ENCODE data around the gene MUC5B.

MUC5B gene

GRCh38 chr11:1192741-1193325, 30.0 kb upstream of the MUC5B start:
- H3K27ac ChIP-seq = no peak overlapping the region
- no peaks in the 10 kb centered on the region for H3K36me3 ChIP-seq
- no peak for TF ChIP-seq Cebpa-rat (IDR thresholded peaks at IDR 0.05)
- H3K4me3 ChIP-seq = no peak overlapping the region
- no peaks in the 10 kb centered on the region for H3K4me1 ChIP-seq
- H3K9ac ChIP-seq = no peak overlapping the region
- H4K20me1 ChIP-seq = no peaks in the 10 kb centered on the region
- H3K27me3 ChIP-seq = no peaks in the 10 kb centered on the region
- no peak overlapping the region for H3K4me2 ChIP-seq
- H3K9me3 ChIP-seq = peaks cover 54% of the 10 kb centered on the region

- no peak overlapping the region for H3K4me3 ChIP-seq
- TF ChIP-seq Cebpa-rat (IDR thresholded peaks at IDR 0.05) = no peak
- peaks cover 48% of the 10 kb centered on the region for H3K9me3 ChIP-seq
- no peaks in the 10 kb centered on the region for H3K4me1 ChIP-seq
- H3K27me3 ChIP-seq = 0 out of 2 replicates have a peak, but pooled peaks cover 4% of the 10 kb centered on the region
- no peak overlapping the region for H3K4me2 ChIP-seq
- H3K36me3 ChIP-seq = no peaks in the 10 kb centered on the region
- no peak overlapping the region for H3K27ac ChIP-seq
- H4K20me1 ChIP-seq = no peaks in the 10 kb centered on the region
- H3K9ac ChIP-seq = no peak overlapping the region
Measured at GRCh38 chr11:1193326-1194230, 29.3 kb upstream of the MUC5B start.

DNA sequence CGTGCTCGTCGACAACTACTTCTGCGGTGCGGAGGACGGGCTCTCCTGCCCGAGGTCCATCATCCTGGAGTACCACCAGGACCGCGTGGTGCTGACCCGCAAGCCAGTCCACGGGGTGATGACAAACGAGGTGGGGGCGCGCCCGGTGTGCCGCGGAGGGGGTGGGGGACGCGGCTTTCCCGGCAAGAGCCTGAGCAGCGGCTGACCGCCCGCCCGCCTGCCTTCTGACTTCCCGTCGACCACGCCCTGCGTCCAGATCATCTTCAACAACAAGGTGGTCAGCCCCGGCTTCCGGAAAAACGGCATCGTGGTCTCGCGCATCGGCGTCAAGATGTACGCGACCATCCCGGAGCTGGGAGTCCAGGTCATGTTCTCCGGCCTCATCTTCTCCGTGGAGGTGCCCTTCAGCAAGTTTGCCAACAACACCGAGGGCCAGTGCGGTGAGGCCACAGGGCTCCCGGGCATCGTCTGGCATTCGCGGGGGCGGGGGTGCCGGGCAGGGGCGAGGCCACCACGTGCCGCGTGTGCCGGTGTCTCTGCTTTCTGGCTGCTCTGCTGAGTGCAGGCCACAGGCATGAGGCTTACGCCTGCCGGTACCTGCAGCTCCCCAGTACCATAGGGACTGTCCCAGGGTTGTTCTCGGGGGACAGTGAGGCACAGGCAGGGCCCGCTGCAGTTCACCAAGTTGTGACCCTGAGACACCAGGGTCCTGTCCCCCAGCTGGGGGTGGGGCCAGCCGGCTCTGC, 28.5 kb upstream of the MUC5B start:
- TF ChIP-seq Cebpa-rat (IDR thresholded peaks at IDR 0.05) = no peak
- H3K9ac ChIP-seq = no peak overlapping the region
- peaks cover 40% of the 10 kb centered on the region for H3K9me3 ChIP-seq
- no peak overlapping the region for H3K27ac ChIP-seq
- H3K4me3 ChIP-seq = no peak overlapping the region
- H3K27me3 ChIP-seq = peaks cover 11% of the 10 kb centered on the region; the same call in 1 of the 2 replicates
- no peaks in the 10 kb centered on the region for H4K20me1 ChIP-seq
- no peak overlapping the region for H3K4me2 ChIP-seq
- H3K36me3 ChIP-seq = no peaks in the 10 kb centered on the region
- H3K4me1 ChIP-seq = no peaks in the 10 kb centered on the region

GRCh38 chr11:1194977-1195681, 27.7 kb upstream of the MUC5B start:
- no peak overlapping the region for H3K27ac ChIP-seq
- TF ChIP-seq Cebpa-rat (IDR thresholded peaks at IDR 0.05) = no peak
- no peak overlapping the region for H3K4me2 ChIP-seq
- H3K4me3 ChIP-seq = no peak overlapping the region
- H4K20me1 ChIP-seq = no peaks in the 10 kb centered on the region
- H3K9me3 ChIP-seq = peaks cover 35% of the 10 kb centered on the region
- peaks cover 11% of the 10 kb centered on the region; the same call in 1 of the 2 replicates for H3K27me3 ChIP-seq
- no peaks in the 10 kb centered on the region for H3K36me3 ChIP-seq
- H3K4me1 ChIP-seq = no peaks in the 10 kb centered on the region
- H3K9ac ChIP-seq = no peak overlapping the region

DNA sequence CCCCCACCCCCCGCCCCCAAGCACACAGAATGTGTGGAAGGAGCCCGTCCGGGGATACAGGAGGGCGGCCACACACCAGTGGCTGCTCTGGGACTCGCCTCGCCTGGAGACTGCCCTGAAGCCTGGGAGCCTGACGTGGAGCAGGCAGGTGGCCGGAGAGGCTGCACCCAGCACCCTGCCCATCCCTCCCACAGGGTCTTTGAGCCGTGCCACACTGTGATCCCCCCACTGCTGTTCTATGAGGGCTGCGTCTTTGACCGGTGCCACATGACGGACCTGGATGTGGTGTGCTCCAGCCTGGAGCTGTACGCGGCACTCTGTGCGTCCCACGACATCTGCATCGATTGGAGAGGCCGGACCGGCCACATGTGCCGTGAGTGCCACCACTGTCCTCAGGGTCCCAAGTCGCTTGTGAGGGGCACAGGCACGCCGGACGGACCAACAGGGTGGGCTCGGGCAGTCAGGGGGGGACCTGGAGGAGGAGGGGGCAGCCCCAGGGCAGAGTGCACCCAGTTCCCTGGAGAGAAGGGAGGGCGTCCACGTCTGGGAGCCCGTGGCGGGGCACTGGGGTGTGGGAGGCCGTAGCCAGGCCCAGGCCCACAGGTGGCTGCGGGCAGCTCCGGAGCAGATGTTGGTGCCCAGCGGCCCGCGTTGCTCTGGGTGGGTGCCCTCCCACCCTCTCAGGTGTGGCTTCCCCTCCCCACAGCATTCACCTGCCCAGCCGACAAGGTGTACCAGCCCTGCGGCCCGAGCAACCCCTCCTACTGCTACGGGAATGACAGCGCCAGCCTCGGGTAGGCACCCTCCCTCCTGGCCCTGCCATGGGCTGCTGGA, 27.0 kb upstream of the MUC5B start:
- TF ChIP-seq Cebpa-rat (IDR thresholded peaks at IDR 0.05) = no peak
- no peaks in the 10 kb centered on the region for H3K36me3 ChIP-seq
- H3K27ac ChIP-seq = no peak overlapping the region
- H3K4me3 ChIP-seq = no peak overlapping the region
- H3K4me1 ChIP-seq = no peaks in the 10 kb centered on the region
- peaks cover 11% of the 10 kb centered on the region; the same call in 1 of the 2 replicates for H3K27me3 ChIP-seq
- no peak overlapping the region for H3K9ac ChIP-seq
- H3K4me2 ChIP-seq = no peak overlapping the region
- peaks cover 28% of the 10 kb centered on the region for H3K9me3 ChIP-seq
- no peaks in the 10 kb centered on the region; the same call in 1 of the 2 replicates for H4K20me1 ChIP-seq

DNA sequence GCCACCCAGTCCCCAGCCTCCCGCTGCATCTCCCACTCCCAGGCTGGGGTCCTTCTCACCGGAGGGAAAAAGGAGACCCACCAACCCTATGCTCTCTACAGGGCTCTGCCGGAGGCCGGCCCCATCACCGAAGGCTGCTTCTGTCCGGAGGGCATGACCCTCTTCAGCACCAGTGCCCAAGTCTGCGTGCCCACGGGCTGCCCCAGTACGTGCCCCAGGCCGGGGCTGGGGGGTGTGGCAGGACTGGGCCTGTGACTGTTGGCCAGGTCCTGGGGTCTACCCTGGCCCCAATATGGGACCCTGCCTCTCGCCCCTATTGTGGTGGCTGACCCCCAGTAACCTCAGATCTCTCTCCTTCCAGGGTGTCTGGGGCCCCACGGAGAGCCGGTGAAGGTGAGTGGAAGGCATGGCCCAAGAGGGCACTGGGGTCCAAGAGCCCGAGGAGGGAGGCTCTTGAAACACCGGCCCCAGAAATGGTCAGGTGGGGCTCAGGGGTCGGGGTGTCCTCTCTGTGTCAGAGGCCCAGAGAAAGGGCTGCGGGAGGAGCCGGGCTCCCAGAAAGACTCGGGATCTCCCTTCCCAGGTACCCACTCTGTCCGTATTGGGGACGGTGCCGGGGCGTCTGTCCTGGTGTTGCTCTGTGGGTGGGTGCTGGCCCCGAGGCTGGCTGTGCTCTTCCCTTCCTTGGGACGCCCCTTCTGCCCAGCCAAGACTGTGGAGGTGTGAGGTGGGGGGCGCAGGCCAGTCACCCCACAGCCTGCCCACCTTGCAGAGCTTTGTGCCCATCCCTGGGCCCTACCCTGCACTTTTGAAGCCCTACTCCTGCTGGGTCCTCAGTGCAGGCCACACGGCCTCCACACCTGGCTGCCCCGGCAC, 26.1 kb upstream of the MUC5B start:
- Histone ChIP-seq H3K4me1 (no peaks in the 10 kb centered on the region), H3K27ac (no peak overlapping the region), H3K27me3 (peaks cover 11% of the 10 kb centered on the region; the same call in 1 of the 2 replicates), H3K9ac (no peak overlapping the region), H3K4me2 (no peak overlapping the region), H3K36me3 (no peaks in the 10 kb centered on the region), H4K20me1 (no peaks in the 10 kb centered on the region; the same call in 1 of the 2 replicates), H3K9me3 (peaks cover 24% of the 10 kb centered on the region; the same call in 1 of the 2 replicates), H3K4me3 (no peak overlapping the region)
- no peak for TF ChIP-seq Cebpa-rat (IDR thresholded peaks at IDR 0.05)

GRCh38 chr11:1197431-1197885, 25.4 kb upstream of the MUC5B start:
- Histone ChIP-seq H4K20me1 (peaks cover 5% of the 10 kb centered on the region; the same call in 1 of the 2 replicates), H3K9ac (no peak overlapping the region), H3K4me2 (no peak overlapping the region), H3K36me3 (no peaks in the 10 kb centered on the region), H3K27ac (no peak overlapping the region), H3K9me3 (peaks cover 19% of the 10 kb centered on the region; the same call in 1 of the 2 replicates), H3K4me3 (no peak overlapping the region), H3K27me3 (peaks cover 11% of the 10 kb centered on the region; the same call in 1 of the 2 replicates), H3K4me1 (no peaks in the 10 kb centered on the region)
- TF ChIP-seq Cebpa-rat (IDR thresholded peaks at IDR 0.05) = no peak
